Uterus (tissue), 4 donors: ENCODE data around the gene SIN3A. TPM values are rescaled to one million over a fixed set of nuclear protein-coding genes. Genes with fewer than 3 reads are reported as not detected.

Experiments used
- DNase-seq, 2 donors: peaks; one replicate each; pipeline ENCODE4 v3.0.0-alpha.2; 2019 to 2020
- H3K27ac ChIP-seq, 2 donors: fragments of 200-600 bp; sonication (generic); 1 replicate in 1 of 2; 2 replicates in 1 of 2; pipeline ENCODE4 v1.5.1; 2016 to 2018
- H3K27me3 ChIP-seq, 2 donors: fragments of 200-600 bp; sonication (generic); one replicate each; pipeline ENCODE4 v1.5.1; 2018 to 2019; ENCODE audit warnings: control low read depth in 1 of 2
- H3K36me3 ChIP-seq, 2 donors: fragments of 200-600 bp; sonication (generic); one replicate each; pipeline ENCODE4 v1.5.1; 2019; ENCODE audit warnings: control low read depth in 1 of 2
- H3K4me1 ChIP-seq, 2 donors: fragments of 200-600 bp; sonication (generic); one replicate each; pipeline ENCODE4 v1.5.1; 2018 to 2019; ENCODE audit warnings: control low read depth in 1 of 2
- H3K4me3 ChIP-seq, 2 donors: fragments of 200-600 bp; sonication (generic); 1 replicate in 1 of 2; 2 replicates in 1 of 2; pipeline ENCODE4 v1.5.1; 2018 to 2019; ENCODE audit warnings: mild to moderate bottlenecking in 1 of 2
- H3K9me3 ChIP-seq, 2 donors: fragments of 200-600 bp; sonication (generic); one replicate each; pipeline ENCODE4 v1.5.1; 2019; ENCODE audit warnings: control low read depth in 1 of 2
- CTCF ChIP-seq, 4 experiments: fragments of 200-600 bp in 2 of 4; fragments of 450-650 bp in 2 of 4; sonication (generic) in 2 of 4; IDR thresholded peaks; one replicate each; pipeline ENCODE4 v1.5.1; 2016 to 2019; ENCODE audit warnings: antibody characterized with exemption in 4 of 4, mild to moderate bottlenecking in 2 of 4, moderate library complexity in 1 of 4
- POLR2A ChIP-seq, 2 donors: fragments of 450-650 bp; IDR thresholded peaks; one replicate each; pipeline ENCODE4 v1.6.1; 2016; ENCODE audit warnings: antibody characterized with exemption in 2 of 2, mild to moderate bottlenecking in 1 of 2, moderate library complexity in 1 of 2
- intact Hi-C: fragments of 100-400 bp; cut with DNase I; formaldehyde crosslinking; loops from one replicate; pipeline ENCODE4 v1.15.1; 2023; ENCODE audit warnings: low total_unique reads
- total RNA-seq, 4 donors: library from RNA; depleted of rRNA in 3 of 4; stranded (reverse); fragments of >200 nt in 3 of 4; gene quantifications; one replicate each; pipeline versions ENCODE4 v1.1.0 to v1.2.4, GENCODE V29; 2014 to 2023
- donor health status: DM: yes; HTN: yes; CAD: no.

The SIN3A gene
- total RNA-seq, 4 donors from 2014 or later = 20.3 to 116 (median 55.2) TPM

GRCh38 chr15:75452865-75453702 is 1.6 kb upstream of the SIN3A start:
- peak; percentile 58 to 66 for DNase-seq
- Histone ChIP-seq H3K4me1 (peaks cover 6 to 7% of the 10 kb centered on the region in 2 donors), H3K9me3 (no peaks in the 10 kb centered on the region), H3K27me3 (no peaks in the 10 kb centered on the region), H3K27ac (peak overlapping the region; percentile 98 to 99), H3K36me3 (no peaks in the 10 kb centered on the region), H3K4me3 (peak overlapping the region; percentile 60 to 76)
- intact Hi-C loops = no loop called here
- TF ChIP-seq POLR2A (IDR thresholded peaks at IDR 0.05) (no peak), CTCF (IDR thresholded peaks at IDR 0.05) (peak in 1 of 4 experiments; percentile 0)

GRCh38 chr15:75452364-75452864 is 924 bp upstream of the SIN3A start:
- Histone ChIP-seq H3K4me3 (peak overlapping the region; percentile 60 to 76), H3K36me3 (no peaks in the 10 kb centered on the region), H3K9me3 (no peaks in the 10 kb centered on the region), H3K27me3 (no peaks in the 10 kb centered on the region), H3K4me1 (peaks cover 6 to 7% of the 10 kb centered on the region in 2 donors), H3K27ac (peak overlapping the region; percentile 98 to 99)
- intact Hi-C loops = no loop called here
- peak; percentile 90 for DNase-seq
- TF ChIP-seq CTCF (IDR thresholded peaks at IDR 0.05) (peak in 1 of 4 experiments; percentile 2), POLR2A (IDR thresholded peaks at IDR 0.05) (no peak)

GRCh38 chr15:75451202-75451673 is 252 bp downstream of the SIN3A start:
- Histone ChIP-seq H3K36me3 (no peaks in the 10 kb centered on the region), H3K27ac (peak overlapping the region; percentile 99 to 100), H3K27me3 (no peaks in the 10 kb centered on the region), H3K4me3 (peak overlapping the region; percentile 83 to 97), H3K9me3 (no peaks in the 10 kb centered on the region), H3K4me1 (peaks cover 6 to 7% of the 10 kb centered on the region in 2 donors)
- TF ChIP-seq POLR2A (IDR thresholded peaks at IDR 0.05) (no peak), CTCF (IDR thresholded peaks at IDR 0.05) (no peak)
- no peak for DNase-seq
- intact Hi-C loops = no loop called here

GRCh38 chr15:75450307-75451201 is 936 bp downstream of the SIN3A start:
- H3K27me3 ChIP-seq = no peaks in the 10 kb centered on the region
- TF ChIP-seq CTCF (IDR thresholded peaks at IDR 0.05) (peak in 1 of 4 experiments; percentile 10), POLR2A (IDR thresholded peaks at IDR 0.05) (no peak)
- H3K9me3 ChIP-seq = no peaks in the 10 kb centered on the region
- H3K36me3 ChIP-seq = no peaks in the 10 kb centered on the region
- intact Hi-C loops = no loop called here
- H3K4me3 ChIP-seq = peak overlapping the region; percentile 83 to 97
- peak overlapping the region; percentile 99 to 100 for H3K27ac ChIP-seq
- peaks cover 6 to 7% of the 10 kb centered on the region in 2 donors for H3K4me1 ChIP-seq
- peak; percentile 98 for DNase-seq
